Heart right ventricle (tissue), 16 donors: ENCODE results near the gene RAB5IF. TPM values are rescaled to one million over a fixed set of nuclear protein-coding genes. Genes with fewer than 3 reads are reported as not detected.

ENCODE experiments used
- ATAC-seq, 8 donors: fragments of 200-7000 bp; cut with Tn5 transposase; one replicate each; pipeline ENCODE4 v1.9.1; 2020; ENCODE audit warnings: mild to moderate bottlenecking in 8 of 8, moderate library complexity in 8 of 8, moderate number of reproducible peaks in 1 of 8
- DNase-seq, 2 donors: peaks; one replicate each; pipeline ENCODE4 v3.0.0-alpha.2; 2020
- H3K27ac ChIP-seq, 10 donors: fragments of 200-600 bp; sonication (generic) in 2 of 10; one replicate each; pipeline versions ENCODE4 v1.5.0 to v1.8.0; 2020 to 2022; ENCODE audit warnings: mild to moderate bottlenecking in 3 of 10
- H3K27me3 ChIP-seq, 7 donors: fragments of 200-600 bp; one replicate each; pipeline ENCODE4 v1.8.0; 2021 to 2022; ENCODE audit warnings: mild to moderate bottlenecking in 2 of 7
- H3K36me3 ChIP-seq, 9 donors: fragments of 200-600 bp; sonication (generic) in 1 of 9; one replicate each; pipeline versions ENCODE4 v1.5.0 to v1.8.0; 2020 to 2022; ENCODE audit warnings: mild to moderate bottlenecking in 2 of 9
- H3K4me1 ChIP-seq, 9 donors: fragments of 200-600 bp; sonication (generic) in 1 of 9; one replicate each; pipeline versions ENCODE4 v1.5.0 to v1.8.0; 2020 to 2022; ENCODE audit warnings: mild to moderate bottlenecking in 4 of 9
- H3K4me3 ChIP-seq, 10 donors: fragments of 200-600 bp; sonication (generic) in 2 of 10; one replicate each; pipeline versions ENCODE4 v1.5.0 to v1.8.0; 2020 to 2022; ENCODE audit warnings: mild to moderate bottlenecking in 7 of 10, moderate library complexity in 2 of 10
- H3K9me3 ChIP-seq, 11 donors: fragments of 200-600 bp in 10 of 11; sonication (generic) in 2 of 11; one replicate each; pipeline versions ENCODE4 v1.5.0 to v1.8.0; 2013 to 2022; ENCODE audit warnings: mild to moderate bottlenecking in 2 of 11, control low read depth in 1 of 11, moderate library complexity in 1 of 11
- CTCF ChIP-seq, 9 donors: fragments of 200-600 bp; sonication (generic) in 2 of 9; IDR thresholded peaks; one replicate each; pipeline versions ENCODE4 v1.5.0 to v1.8.0; 2021 to 2022; ENCODE audit warnings: antibody characterized with exemption in 9 of 9, mild to moderate bottlenecking in 5 of 9, moderate library complexity in 1 of 9
- WGBS, 2 donors: extraction: QIAGEN DNeasy Blood & Tissue Kit; methylation state at CpG; one replicate each; pipeline ENCODE4 v1.1.7; 2013; ENCODE audit warnings: inconsistent platforms in 1 of 2; 5-methylcytosine and 5-hydroxymethylcytosine counted together
- intact Hi-C, 10 donors: fragments of 100-400 bp; cut with DNase I; formaldehyde crosslinking; loops; one replicate each; pipeline versions ENCODE4 v1.11.1 to v1.14.2; 2022
- polyA plus RNA-seq, 2 donors: library from polyadenylated mRNA; stranded (reverse); fragments of 200-250 nt; gene quantifications; one replicate each; pipeline ENCODE4 v1.2.3, GENCODE V29; 2013
- total RNA-seq, 10 donors: library from RNA; stranded (reverse); fragmentation: NEBNext Ultra II Directional in 3 of 10; extraction: Animal tissue kit (Norgen Biotek cat#: 25700) in 3 of 10; gene quantifications; one replicate each; pipeline versions ENCODE4 v1.2.1 to v1.2.4, GENCODE V29; 2021 to 2023
- donor health status: Arrhythmogenic right ventricular cardiomyopathy.
- donor health status: ischemic (EF 13 %, LVEDD 7.1; RV severe dilation, severe dysfunction).
- donor health status: healthy with polysubstance abuse.
- donor health status: DM: no; HTN: yes; CAD: no.
- donor health status: DM: no; HTN: no; CAD: no.
- donor health status: ischemic (EF 25% LVEDD 6.9; RV normal size, moderate dysfunction).
- donor health status: ischemic (EF 25% LVEDD 5.7; RV mildly dilated, moderate dysfunction).
- donor health status: healthy.
- donor health status: DM: yes; HTN: yes; CAD: no.
- donor health status: Ischemic cardiomyopathy.
- donor health status: ischemic (EF 35%, LVEDD 5.7; RV mildly dilated, moderate dysfunction).
- donor health status: nonischemic (EF 11% LVEDD 7.7; RV severe dilation, severe dysfunction).
- donor health status: DM: yes; HTN: yes; CAD: no.
- donor health status: PGD.
- donor health status: ischemic (EF 29% LVEDD 5.4; RV normal size, mild dysfunction).
- donor health status: nonischemic (EF 23%, LVEDD 6.1; RV moderate dilation, normal function).

RAB5IF gene
- total and polyA plus RNA-seq, 12 donors, result 40.4 to 120 (median 49.2) TPM

DNA sequence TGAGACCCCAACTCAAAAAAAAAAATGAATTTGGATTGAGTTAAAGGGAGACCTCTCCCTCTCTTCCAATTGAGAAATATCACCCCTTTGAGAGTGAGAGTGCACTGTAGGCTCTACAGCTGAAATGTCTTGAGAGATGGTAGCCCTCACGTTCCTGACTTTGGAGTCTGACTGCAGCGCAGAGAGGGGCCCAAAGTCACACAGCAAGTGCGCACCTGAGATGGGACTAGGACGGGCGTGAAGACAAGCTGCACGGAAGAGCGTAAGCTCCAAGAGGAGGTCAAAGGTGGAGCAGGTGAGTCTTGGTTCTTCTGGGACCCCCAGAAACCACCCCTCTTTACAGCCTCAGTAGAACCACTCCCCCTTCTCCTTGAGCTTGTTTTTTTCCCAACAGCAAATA is 39.8 kb downstream of the RAB5IF start:
- intact Hi-C loops, result no loop called here
- ATAC-seq (no peak), DNase-seq (no peak)
- WGBS, 2 donors, result 91 to 96% methylated on average over 7 of the region's 7 CpGs
- H3K27ac ChIP-seq, result peak overlapping the region in 1 of 10 donors; percentile 84
- TF ChIP-seq CTCF (IDR thresholded peaks at IDR 0.05), result no peak
- peaks cover 0 to 6% (median 0%) of the 10 kb centered on the region in 9 donors for H3K36me3 ChIP-seq
- H3K4me1 ChIP-seq, result peaks cover 0 to 9% (median 0%) of the 10 kb centered on the region in 9 donors
- H3K27me3 ChIP-seq, result no peaks in the 10 kb centered on the region
- H3K4me3 ChIP-seq, result peak overlapping the region in 2 of 10 donors; percentile 11 to 51
- H3K9me3 ChIP-seq, result no peaks in the 10 kb centered on the region

GRCh38 chr20:36645998-36646397 is 40.4 kb downstream of the RAB5IF start, which contains the start of gene SLA2:
Gene SLA2, minus strand, starts transcription at chr20:36646196. Its CDS starts 4,861 bp downstream, at chr20:36641335.
- no peak for TF ChIP-seq CTCF (IDR thresholded peaks at IDR 0.05)
- 45 to 62% methylated on average over 9 of the region's 9 CpGs for WGBS, 2 donors
- peaks cover 0 to 9% (median under 1%) of the 10 kb centered on the region in 9 donors for H3K36me3 ChIP-seq
- no peaks in the 10 kb centered on the region for H3K9me3 ChIP-seq
- H3K27me3 ChIP-seq, result no peaks in the 10 kb centered on the region
- peak in 3 of 8 donors; percentile 34 to 58 (median 53) for ATAC-seq
- peaks cover 0 to 9% (median 0%) of the 10 kb centered on the region in 9 donors for H3K4me1 ChIP-seq
- intact Hi-C loops, result no loop called here
- H3K4me3 ChIP-seq, result peak within 1 kb of the TSS in 2 of 10 donors; percentile 11 to 51
- no peak for DNase-seq
- H3K27ac ChIP-seq, result peak within 1 kb of the TSS in 1 of 10 donors; percentile 84

DNA sequence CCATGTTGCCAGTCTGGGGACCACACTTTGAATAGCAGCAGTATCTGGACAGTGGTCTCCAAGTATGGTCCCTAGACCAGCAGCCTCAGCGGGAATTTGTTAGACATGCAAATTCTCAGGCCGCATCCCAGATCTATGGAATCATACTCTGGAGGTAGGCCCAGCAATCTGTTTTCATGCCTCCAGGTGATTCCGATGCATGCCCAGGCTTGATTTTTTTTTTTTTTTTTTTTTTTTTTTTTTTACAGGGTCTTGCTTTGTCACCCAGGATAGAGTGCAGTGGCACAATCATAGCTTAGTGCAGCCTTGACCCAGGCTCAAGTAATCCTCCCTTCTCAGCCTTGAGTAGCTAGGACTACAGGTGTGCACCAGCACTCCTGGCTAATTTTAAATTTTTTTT is 41.1 kb downstream of the RAB5IF start:
- DNase-seq, result no peak
- peaks cover 0 to 9% (median 0%) of the 10 kb centered on the region in 9 donors for H3K4me1 ChIP-seq
- no peaks in the 10 kb centered on the region for H3K27me3 ChIP-seq
- WGBS, 2 donors, result 93 to 95% methylated on average over 3 of the region's 3 CpGs
- no peak for ATAC-seq
- no peaks in the 10 kb centered on the region for H3K9me3 ChIP-seq
- no peak overlapping the region for H3K4me3 ChIP-seq
- H3K36me3 ChIP-seq, result peaks cover 0 to 15% (median 6%) of the 10 kb centered on the region in 9 donors
- intact Hi-C loops, result no loop called here
- no peak for TF ChIP-seq CTCF (IDR thresholded peaks at IDR 0.05)
- peak overlapping the region in 1 of 10 donors; percentile 84 for H3K27ac ChIP-seq

DNA sequence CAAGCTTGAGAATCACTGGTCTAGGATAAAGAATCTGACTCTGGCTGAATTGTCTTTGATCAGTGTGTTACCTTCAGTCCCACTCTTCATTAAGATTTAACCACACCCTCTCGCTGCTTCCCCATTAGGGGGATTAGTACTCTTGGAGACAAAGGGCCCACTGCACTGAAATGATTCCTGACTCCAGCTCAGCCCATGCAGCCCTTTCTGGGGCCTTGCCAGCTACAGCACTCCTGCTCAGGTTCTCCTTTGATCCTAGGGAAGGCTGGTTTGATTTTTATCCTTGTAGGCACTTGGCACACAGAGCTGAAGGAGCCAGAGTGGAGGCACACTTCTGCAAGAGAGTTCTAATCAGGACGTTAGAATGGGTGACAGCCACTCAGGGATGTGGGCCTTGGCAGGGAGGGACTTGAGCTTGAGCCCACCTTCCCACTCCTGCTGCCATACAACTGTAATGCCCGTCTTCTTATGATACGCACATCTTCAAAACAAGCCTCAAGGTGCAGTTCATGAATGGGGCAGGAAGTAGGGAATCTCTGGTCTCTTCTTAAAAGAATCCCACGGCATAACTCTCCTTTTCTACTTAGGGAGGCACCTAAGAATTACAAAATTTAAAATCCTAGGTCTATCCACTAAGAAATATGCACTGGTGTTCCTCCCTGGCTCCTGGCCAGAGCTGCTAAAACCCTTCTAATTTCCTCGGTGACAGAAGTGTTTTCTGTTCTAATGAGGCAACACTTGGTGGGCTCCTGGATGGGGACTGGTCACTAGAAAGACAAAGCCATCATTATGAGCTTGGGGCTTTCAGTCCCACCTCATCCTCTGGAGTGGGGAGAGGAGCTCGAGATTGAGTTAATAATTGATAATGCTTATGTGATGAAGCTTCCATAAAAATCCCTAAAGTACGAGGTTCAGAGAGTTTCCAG is 41.9 kb downstream of the RAB5IF start:
- ATAC-seq (no peak), DNase-seq (no peak)
- no peak for TF ChIP-seq CTCF (IDR thresholded peaks at IDR 0.05)
- Histone ChIP-seq H3K9me3 (no peaks in the 10 kb centered on the region), H3K27me3 (no peaks in the 10 kb centered on the region), H3K4me1 (peaks cover 0 to 9% (median 0%) of the 10 kb centered on the region in 9 donors), H3K36me3 (peaks cover 0 to 22% (median 12%) of the 10 kb centered on the region in 9 donors), H3K27ac (no peak overlapping the region), H3K4me3 (no peak overlapping the region)
- 71 to 75% methylated on average over 8 of the region's 8 CpGs for WGBS, 2 donors
- intact Hi-C loops, result no loop called here
